NB4 (cell line): ENCODE measurements around the gene ARHGAP21.

Experiments used
- CTCF ChIP-seq: IDR thresholded peaks from one replicate; pipeline ENCODE4 v1.5.1; 2012; ENCODE audit warnings: low read depth, low read length
- MYC ChIP-seq: IDR thresholded peaks from 2 replicates; pipeline ENCODE4 v1.6.1; 2011; ENCODE audit warnings: low read depth, low read length
- POLR2A ChIP-seq: IDR thresholded peaks from 2 replicates; pipeline ENCODE4 v1.6.1; 2011; ENCODE audit warnings: mild to moderate bottlenecking; ENCODE audit not compliant: insufficient read length; ENCODE audit errors: extremely low read depth

GRCh38 chr10:24542314-24543270 lies 181.1 kb downstream of the ARHGAP21 start:
- no peak for TF ChIP-seq CTCF
- no peak for TF ChIP-seq POLR2A
- TF ChIP-seq MYC, result no peak
